ENCODE measurements around the gene NUP93. TPM values are rescaled to one million over a fixed set of nuclear protein-coding genes. Genes with fewer than 3 reads are reported as not detected.

The NUP93 gene
- total RNA-seq, 1 experiment from 2014 or later: 144 TPM

- DNase-seq (ENCODE audit: low read depth, low spot score) (no peak), ATAC-seq (no peak)
- intact Hi-C loops (cut with micrococcal nuclease): no loop called here
- H3K9me2 ChIP-seq (ENCODE audit: insufficient read depth): no peaks in the 10 kb centered on the region
- H3K27ac ChIP-seq (ENCODE audit: low read depth, low read length): no peak overlapping the region
- no TSS peak for BruUV-seq (replicated peaks)
- TF ChIP-seq SIN3A (IDR thresholded peaks at IDR 0.05; ENCODE audit: low read depth): no peak
- no peak for TF ChIP-seq ELF1 (IDR thresholded peaks at IDR 0.05; ENCODE audit: borderline replicate concordance, low read depth)
- TF ChIP-seq EZH2 (IDR thresholded peaks at IDR 0.05): no peak
- no peak for TF ChIP-seq EGR1 (IDR thresholded peaks at IDR 0.05; ENCODE audit: low read depth)
- no peak for TF ChIP-seq CTCF (IDR thresholded peaks at IDR 0.05 in 2 of 3, conservative IDR thresholded peaks at IDR 0.05 in 1 of 3; ENCODE audit: borderline replicate concordance in 1 of 3, insufficient read depth in 1 of 3, low read depth in 2 of 3, low read length in 2 of 3)
- TF ChIP-seq POLR2A (IDR thresholded peaks at IDR 0.05; ENCODE audit: borderline replicate concordance, extremely low read depth, insufficient read depth, insufficient read length): no peak
- TF ChIP-seq ZNF274 (IDR thresholded peaks at IDR 0.05; ENCODE audit: low read depth, low read length): no peak
- no peak for TF ChIP-seq FOSL1 (IDR thresholded peaks at IDR 0.05; ENCODE audit: low read depth)
- no peak for TF ChIP-seq ZBTB33 (IDR thresholded peaks at IDR 0.05; ENCODE audit: extremely low read depth, insufficient replicate concordance, low read length)
- no peak for TF ChIP-seq ZFX (IDR thresholded peaks at IDR 0.05)
- TF ChIP-seq YY1 (IDR thresholded peaks at IDR 0.05; ENCODE audit: extremely low read depth, insufficient replicate concordance, low read depth, low read length): no peak
- no peak for TF ChIP-seq TCF7L2 (IDR thresholded peaks at IDR 0.05; ENCODE audit: borderline replicate concordance, extremely low read depth, insufficient read depth, insufficient read length)
- TF ChIP-seq SP1 (IDR thresholded peaks at IDR 0.05; ENCODE audit: low read depth): no peak
- no peak for TF ChIP-seq ATF3 (IDR thresholded peaks at IDR 0.05)
- ChIA-PET CTCF (no interaction called here), POLR2A (no interaction called here), RAD21 (ENCODE audit: low non-redundant PET in 1 of 2, low total read pairs in 2 of 2, uncharacterized antibody in 2 of 2, unreplicated experiment in 2 of 2) (no interaction called here)
- no peak overlapping the region for H3K4me2 ChIP-seq (ENCODE audit: low read length)
- H2AFZ ChIP-seq (ENCODE audit: low read depth, low read length, poor library complexity, severe bottlenecking): no peak overlapping the region
- no peak overlapping the region for H3K9ac ChIP-seq (ENCODE audit: low read length)
- no peaks in the 10 kb centered on the region for H4K20me1 ChIP-seq (ENCODE audit: insufficient read depth)
- H3K79me2 ChIP-seq (ENCODE audit: insufficient read depth, low read length): no peaks in the 10 kb centered on the region
- H3K4me1 ChIP-seq (ENCODE audit: control insufficient read depth in 1 of 2, insufficient read depth in 2 of 2, low read length in 2 of 2): no peaks in the 10 kb centered on the region
- no peaks in the 10 kb centered on the region for H3K9me3 ChIP-seq (ENCODE audit: control insufficient read depth in 1 of 2, insufficient read depth in 1 of 2, low read depth in 1 of 2, low read length in 2 of 2)
- no peaks in the 10 kb centered on the region for H3K27me3 ChIP-seq (ENCODE audit: insufficient read depth, low read length)
- H3K4me3 ChIP-seq (replicated peaks in 1 of 2; ENCODE audit: low read depth in 1 of 2, low read length in 2 of 2): no peak overlapping the region
- H3K36me3 ChIP-seq (ENCODE audit: control insufficient read depth in 1 of 2, insufficient read depth in 2 of 2, low read length in 2 of 2): peaks cover 10 to 11% of the 10 kb centered on the region in 2 experiments; a peak in 3 of 4 replicates
Measured at GRCh38 chr16:56825826-56826225, 95.9 kb downstream of the NUP93 start.

All from HCT116 (cell line).